Mucosa of descending colon (tissue), 3 donors: ENCODE measurements around the gene TEKT5. TPM values are rescaled to one million over a fixed set of nuclear protein-coding genes. Genes with fewer than 3 reads are reported as not detected.

Source experiments
- ATAC-seq: fragments of 200-7000 bp; cut with Tn5 transposase; one replicate; pipeline ENCODE4 v1.9.1; 2020; ENCODE audit warnings: mild to moderate bottlenecking, moderate library complexity
- DNase-seq, 3 donors: peaks; one replicate each; pipeline ENCODE4 v3.0.0-alpha.2; 2020
- H3K36me3 ChIP-seq: fragments of 200-600 bp; one replicate; pipeline ENCODE4 v1.8.0; 2021; ENCODE audit warnings: low read depth, mild to moderate bottlenecking
- H3K4me1 ChIP-seq: fragments of 200-600 bp; one replicate; pipeline ENCODE4 v1.8.0; 2021; ENCODE audit warnings: low read depth, mild to moderate bottlenecking
- H3K4me3 ChIP-seq: fragments of 200-600 bp; one replicate; pipeline ENCODE4 v1.8.0; 2021; ENCODE audit warnings: mild to moderate bottlenecking
- H3K9me3 ChIP-seq: fragments of 200-600 bp; one replicate; pipeline ENCODE4 v1.8.0; 2021; ENCODE audit warnings: mild to moderate bottlenecking
- intact Hi-C, 2 donors: fragments of 100-400 bp; cut with DNase I in 1 of 2; cut with micrococcal nuclease in 1 of 2; formaldehyde crosslinking; loops; one replicate each; pipeline versions ENCODE4 v1.11.0 to v1.11.1; 2022; cut with DNase I, micrococcal nuclease
- total RNA-seq, 3 donors: library from RNA; stranded (reverse); fragmentation: NEBNext Ultra II Directional in 2 of 3; extraction: Animal tissue kit (Norgen Biotek cat#: 25700) in 2 of 3; gene quantifications; one replicate each; pipeline versions ENCODE4 v1.2.1 to v1.2.4, GENCODE V29; 2021 to 2023
- TF ChIP-seq, protein P1 (sequence below): fragments of 200-600 bp; IDR thresholded peaks from one replicate; pipeline ENCODE4 v1.8.0; 2022; ENCODE audit warnings: antibody characterized with exemption, mild to moderate bottlenecking
- donor health status: DM: no; HTN: no; CAD: no; lungs with moderate emphysema.
- donor health status: DM: no; HTN: no; CAD: no.
- donor health status: DM: no; HTN: yes; CAD: no.

TEKT5 gene
- total RNA-seq, 3 donors from 2014 or later = 0.28 to 0.90 (median 0.46) TPM

DNA sequence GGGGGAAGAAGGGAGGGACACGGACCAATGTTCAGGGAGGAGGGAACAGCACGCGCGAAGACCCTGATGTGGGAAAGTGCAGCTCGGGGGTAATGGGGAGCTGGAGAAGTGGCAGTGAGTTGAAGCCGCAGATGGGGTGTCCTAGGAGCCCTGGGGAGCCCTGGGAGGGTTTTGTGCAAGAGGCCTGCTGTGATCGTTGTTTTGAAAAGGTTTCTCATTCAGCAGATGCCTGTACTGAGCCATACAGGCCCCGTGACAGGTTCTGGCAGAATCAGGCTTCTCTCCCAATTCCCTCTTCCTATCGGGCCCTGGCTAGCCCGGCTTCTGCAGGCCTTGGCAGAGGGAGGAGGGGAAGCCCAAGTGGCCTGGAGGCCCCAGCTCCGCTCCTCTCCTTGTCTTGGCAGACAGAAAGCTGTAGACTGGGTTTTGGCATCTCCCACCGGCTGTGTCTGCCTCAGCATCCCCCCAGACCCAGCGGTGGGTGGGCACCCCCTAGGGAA is 76.0 kb downstream of the TEKT5 start:
- Histone ChIP-seq H3K4me3 (no peak overlapping the region), H3K36me3 (no peaks in the 10 kb centered on the region), H3K9me3 (no peaks in the 10 kb centered on the region), H3K4me1 (peaks cover 22% of the 10 kb centered on the region)
- no peak for DNase-seq
- ATAC-seq = no peak
- TF ChIP-seq, protein P1, sequence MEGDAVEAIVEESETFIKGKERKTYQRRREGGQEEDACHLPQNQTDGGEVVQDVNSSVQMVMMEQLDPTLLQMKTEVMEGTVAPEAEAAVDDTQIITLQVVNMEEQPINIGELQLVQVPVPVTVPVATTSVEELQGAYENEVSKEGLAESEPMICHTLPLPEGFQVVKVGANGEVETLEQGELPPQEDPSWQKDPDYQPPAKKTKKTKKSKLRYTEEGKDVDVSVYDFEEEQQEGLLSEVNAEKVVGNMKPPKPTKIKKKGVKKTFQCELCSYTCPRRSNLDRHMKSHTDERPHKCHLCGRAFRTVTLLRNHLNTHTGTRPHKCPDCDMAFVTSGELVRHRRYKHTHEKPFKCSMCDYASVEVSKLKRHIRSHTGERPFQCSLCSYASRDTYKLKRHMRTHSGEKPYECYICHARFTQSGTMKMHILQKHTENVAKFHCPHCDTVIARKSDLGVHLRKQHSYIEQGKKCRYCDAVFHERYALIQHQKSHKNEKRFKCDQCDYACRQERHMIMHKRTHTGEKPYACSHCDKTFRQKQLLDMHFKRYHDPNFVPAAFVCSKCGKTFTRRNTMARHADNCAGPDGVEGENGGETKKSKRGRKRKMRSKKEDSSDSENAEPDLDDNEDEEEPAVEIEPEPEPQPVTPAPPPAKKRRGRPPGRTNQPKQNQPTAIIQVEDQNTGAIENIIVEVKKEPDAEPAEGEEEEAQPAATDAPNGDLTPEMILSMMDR = no peak
- intact Hi-C loops = no loop called here

DNA sequence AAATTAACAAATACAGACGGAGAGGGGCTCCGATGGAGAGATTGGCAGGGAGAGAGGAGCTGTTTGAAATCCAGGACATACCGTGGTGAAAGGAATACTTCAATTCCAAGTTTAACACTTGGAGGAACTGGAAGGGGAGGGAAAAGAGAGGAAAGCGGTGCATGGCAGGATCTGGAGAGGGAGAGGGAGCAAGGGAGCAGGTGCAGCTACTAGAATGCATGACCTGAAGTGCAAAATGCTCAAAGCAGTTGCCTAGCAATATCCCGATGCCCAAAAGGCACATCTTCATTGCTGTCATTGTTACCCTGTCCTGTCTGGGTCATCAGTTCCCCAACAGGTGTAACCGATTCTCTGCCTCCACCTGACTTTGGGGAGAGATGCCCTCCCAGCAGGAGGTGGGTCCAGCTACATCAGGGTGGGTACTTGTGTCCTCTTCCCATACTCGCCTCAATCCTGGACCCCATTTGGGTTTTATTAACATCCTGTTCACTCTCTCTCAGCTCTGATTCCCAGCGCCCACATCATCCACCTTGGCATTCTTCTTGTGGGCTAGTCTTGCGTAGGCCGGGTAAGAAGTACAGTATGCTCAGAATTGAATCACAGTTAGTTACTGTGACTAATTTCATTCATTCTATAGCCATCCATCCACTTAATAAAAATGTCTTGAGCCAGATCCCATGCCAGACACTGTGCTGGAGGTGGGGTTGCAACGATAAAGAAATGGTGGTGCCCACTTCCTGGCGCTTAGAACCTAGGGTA is 76.9 kb downstream of the TEKT5 start:
- TF ChIP-seq, protein P1 = no peak
- no peaks in the 10 kb centered on the region for H3K36me3 ChIP-seq
- no peaks in the 10 kb centered on the region for H3K9me3 ChIP-seq
- no peak for ATAC-seq
- intact Hi-C loops = no loop called here
- H3K4me1 ChIP-seq = peaks cover 22% of the 10 kb centered on the region
- peak in 1 of 3 donors; percentile 10 for DNase-seq
- no peak overlapping the region for H3K4me3 ChIP-seq

DNA sequence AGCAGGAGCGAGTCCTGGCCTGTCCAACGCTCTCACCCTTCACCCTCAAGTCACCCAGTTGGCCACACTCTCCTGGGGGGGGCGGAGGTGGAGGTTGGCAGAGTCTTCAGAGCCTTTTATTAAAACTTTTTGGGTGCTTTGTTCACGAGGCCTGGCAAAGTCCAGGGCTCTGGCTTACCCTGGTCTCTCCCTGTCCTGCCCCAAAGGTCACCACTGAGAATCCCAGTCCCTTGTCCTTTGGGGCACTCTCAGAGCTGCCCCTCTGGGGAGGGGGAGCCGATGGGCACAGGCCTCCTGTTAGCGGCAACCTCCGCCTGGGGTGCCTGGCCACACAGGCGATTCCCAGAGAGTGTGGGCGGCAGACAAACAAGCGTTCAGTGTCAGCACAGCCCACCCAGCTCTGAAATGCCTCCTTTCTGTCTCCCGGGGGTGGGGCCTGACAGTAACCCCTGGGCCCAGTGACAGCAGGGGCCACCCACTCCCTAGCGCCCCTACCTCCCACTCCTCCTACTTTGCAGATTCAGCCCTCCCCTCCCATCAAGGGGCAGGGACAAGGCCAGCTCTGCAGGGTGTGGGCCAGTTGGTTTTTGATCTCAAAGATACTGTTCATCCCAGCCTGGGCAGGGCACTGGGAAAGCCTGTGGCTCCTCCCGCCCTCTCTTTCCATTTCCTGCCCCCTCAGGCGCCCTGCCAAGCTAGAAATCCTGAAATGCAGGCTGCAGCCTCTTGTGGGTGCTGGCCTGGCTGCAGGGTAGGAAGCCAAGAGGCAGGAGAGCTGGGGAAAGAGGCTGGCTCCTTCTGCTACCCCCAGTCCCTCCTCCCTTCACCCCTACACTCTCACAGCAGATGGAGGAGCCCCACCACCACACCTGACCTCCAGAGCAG is 77.7 kb downstream of the TEKT5 start:
- ATAC-seq (peak; percentile 77), DNase-seq (peak; percentile 80 to 89 (median 82))
- TF ChIP-seq, protein P1 = no peak
- intact Hi-C loops = no loop called here
- H3K36me3 ChIP-seq = no peaks in the 10 kb centered on the region
- no peak overlapping the region for H3K4me3 ChIP-seq
- no peaks in the 10 kb centered on the region for H3K9me3 ChIP-seq
- H3K4me1 ChIP-seq = peaks cover 22% of the 10 kb centered on the region

DNA sequence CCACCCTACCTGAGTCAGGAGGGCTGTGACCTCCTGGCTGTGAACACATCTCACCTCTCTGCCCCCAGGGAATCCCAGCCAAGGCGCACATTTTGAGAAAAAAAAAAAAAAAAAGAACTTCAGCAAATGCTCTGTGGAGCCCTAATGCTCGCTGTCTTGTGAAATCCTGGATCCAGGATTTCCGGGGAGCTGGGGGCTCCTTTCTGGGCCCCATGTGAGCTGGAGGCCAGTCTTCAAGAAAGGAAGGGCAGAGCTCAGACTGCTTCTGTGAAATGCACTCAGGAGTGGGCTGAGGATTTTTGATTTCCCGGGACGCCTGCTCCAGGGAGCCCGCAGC is 78.3 kb downstream of the TEKT5 start:
- Histone ChIP-seq H3K4me1 (peaks cover 22% of the 10 kb centered on the region), H3K9me3 (no peaks in the 10 kb centered on the region), H3K36me3 (no peaks in the 10 kb centered on the region), H3K4me3 (no peak overlapping the region)
- no peak for DNase-seq
- ATAC-seq = no peak
- intact Hi-C loops = no loop called here
- TF ChIP-seq, protein P1 = no peak

DNA sequence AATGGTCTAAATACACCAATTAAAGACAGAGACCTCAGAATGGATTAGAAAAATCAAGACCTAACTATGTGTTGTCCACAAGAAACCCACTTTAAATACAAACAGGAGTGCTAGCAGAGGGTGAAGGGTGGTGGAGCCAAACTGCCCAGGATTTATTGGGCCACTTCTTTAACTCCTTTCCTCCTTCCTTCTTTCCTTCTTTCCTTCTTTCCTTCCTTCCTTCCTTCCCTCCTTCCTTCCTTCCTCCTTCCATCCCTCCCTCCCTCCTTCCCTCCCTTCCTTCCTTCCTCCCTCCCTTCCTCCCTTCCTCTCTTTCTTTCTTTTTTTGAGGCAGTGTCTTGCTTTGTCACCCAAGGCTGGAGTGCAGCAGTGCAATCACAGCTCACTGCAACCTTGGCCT is 80.0 kb downstream of the TEKT5 start:
- Histone ChIP-seq H3K9me3 (no peaks in the 10 kb centered on the region), H3K4me1 (peaks cover 27% of the 10 kb centered on the region), H3K4me3 (no peak overlapping the region), H3K36me3 (no peaks in the 10 kb centered on the region)
- DNase-seq (no peak), ATAC-seq (no peak)
- TF ChIP-seq, protein P1 = no peak
- intact Hi-C loops = no loop called here
